ENCODE data around the gene BPHL.

Gene BPHL

DNA sequence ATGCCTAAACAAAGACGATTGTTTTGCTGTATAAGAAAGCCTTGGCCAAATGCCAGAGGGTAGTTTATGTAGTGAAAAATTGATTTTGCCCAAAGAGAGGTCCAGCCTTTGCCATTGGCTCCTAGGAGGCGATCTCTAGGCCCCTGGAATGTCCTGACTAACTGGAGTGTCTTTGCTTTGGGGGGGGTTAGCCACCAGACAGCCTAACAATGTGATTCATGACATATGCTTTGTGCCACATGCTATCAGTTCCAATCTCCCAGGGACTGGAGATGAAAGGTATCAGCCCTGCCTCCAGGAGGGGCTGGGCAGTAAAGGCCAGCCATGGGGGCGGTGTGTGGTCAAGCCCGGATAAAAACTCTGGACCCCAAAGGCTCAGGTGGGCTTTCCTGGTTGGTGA lies 71.5 kb downstream of the BPHL start:
- no peak overlapping the region for H3K4me3 ChIP-seq (ENCODE audit: low read length)
- DNase-seq (ENCODE audit: low read depth), result no peak
- TF ChIP-seq, protein P1, sequence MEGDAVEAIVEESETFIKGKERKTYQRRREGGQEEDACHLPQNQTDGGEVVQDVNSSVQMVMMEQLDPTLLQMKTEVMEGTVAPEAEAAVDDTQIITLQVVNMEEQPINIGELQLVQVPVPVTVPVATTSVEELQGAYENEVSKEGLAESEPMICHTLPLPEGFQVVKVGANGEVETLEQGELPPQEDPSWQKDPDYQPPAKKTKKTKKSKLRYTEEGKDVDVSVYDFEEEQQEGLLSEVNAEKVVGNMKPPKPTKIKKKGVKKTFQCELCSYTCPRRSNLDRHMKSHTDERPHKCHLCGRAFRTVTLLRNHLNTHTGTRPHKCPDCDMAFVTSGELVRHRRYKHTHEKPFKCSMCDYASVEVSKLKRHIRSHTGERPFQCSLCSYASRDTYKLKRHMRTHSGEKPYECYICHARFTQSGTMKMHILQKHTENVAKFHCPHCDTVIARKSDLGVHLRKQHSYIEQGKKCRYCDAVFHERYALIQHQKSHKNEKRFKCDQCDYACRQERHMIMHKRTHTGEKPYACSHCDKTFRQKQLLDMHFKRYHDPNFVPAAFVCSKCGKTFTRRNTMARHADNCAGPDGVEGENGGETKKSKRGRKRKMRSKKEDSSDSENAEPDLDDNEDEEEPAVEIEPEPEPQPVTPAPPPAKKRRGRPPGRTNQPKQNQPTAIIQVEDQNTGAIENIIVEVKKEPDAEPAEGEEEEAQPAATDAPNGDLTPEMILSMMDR (IDR thresholded peaks at IDR 0.05; ENCODE audit: insufficient read depth, low read depth, low read length, missing control alignments), result no peak

DNA sequence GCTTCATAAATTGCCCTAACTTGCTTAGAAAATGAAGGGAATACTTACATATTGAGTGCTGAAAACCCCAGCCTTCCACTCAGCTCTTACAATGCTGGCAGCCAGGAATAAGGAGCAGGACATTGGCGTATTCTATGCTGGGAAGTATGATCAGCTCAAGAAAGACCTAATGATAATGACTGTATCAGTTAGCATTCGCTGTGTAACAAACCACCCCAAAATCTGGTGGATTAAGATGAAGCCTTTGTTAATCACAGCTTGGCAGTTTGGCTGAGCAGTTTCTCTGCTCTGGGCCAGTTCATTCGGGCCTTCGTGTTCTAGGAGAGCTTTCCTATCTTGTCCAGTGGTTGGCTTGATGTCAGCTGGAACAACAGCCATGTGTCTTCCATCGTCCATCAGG lies 72.3 kb downstream of the BPHL start:
- DNase-seq (ENCODE audit: low read depth), result no peak
- H3K4me3 ChIP-seq (ENCODE audit: low read length), result no peak overlapping the region
- TF ChIP-seq, protein P1 (IDR thresholded peaks at IDR 0.05; ENCODE audit: insufficient read depth, low read depth, low read length, missing control alignments), result no peak

DNA sequence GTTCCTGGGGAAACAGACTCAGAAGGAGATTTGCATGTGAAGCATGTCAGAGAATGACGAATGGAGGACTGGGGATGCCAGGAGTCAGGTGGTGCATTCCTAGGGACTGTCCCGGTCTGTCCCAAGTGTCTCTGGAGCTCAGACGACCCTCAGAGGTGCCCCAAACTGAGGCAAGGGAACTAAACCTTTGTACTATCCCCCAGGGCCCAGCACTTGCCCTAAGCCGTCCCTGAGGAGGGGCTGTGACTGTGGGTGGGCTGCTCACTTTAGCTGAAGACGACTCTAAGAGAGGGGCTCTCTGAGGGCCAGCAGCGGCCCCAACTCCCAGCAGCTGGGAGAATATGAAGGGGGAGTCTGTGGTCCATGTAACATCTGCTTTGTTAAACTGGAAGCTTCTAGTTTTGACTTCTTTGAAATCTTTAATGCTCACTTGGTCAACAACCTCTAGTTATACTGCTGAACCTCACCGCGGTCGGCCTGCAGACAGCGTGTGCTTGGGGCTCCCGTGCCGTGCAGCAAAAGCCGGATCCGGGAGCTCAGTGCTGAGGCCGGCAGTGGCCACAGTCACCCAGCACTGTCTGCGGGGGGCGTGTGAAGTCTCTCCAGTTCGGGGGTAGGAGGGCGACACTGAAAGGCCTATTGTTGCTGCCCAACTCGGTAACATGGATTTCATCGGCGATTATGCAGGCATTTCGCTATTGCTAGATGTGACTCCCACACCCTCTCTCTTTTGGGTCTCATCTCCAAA lies 74.8 kb downstream of the BPHL start:
- no peak overlapping the region for H3K4me3 ChIP-seq (ENCODE audit: low read length)
- no peak for DNase-seq (ENCODE audit: low read depth)
- TF ChIP-seq, protein P1 (IDR thresholded peaks at IDR 0.05; ENCODE audit: insufficient read depth, low read depth, low read length, missing control alignments), result no peak

DNA sequence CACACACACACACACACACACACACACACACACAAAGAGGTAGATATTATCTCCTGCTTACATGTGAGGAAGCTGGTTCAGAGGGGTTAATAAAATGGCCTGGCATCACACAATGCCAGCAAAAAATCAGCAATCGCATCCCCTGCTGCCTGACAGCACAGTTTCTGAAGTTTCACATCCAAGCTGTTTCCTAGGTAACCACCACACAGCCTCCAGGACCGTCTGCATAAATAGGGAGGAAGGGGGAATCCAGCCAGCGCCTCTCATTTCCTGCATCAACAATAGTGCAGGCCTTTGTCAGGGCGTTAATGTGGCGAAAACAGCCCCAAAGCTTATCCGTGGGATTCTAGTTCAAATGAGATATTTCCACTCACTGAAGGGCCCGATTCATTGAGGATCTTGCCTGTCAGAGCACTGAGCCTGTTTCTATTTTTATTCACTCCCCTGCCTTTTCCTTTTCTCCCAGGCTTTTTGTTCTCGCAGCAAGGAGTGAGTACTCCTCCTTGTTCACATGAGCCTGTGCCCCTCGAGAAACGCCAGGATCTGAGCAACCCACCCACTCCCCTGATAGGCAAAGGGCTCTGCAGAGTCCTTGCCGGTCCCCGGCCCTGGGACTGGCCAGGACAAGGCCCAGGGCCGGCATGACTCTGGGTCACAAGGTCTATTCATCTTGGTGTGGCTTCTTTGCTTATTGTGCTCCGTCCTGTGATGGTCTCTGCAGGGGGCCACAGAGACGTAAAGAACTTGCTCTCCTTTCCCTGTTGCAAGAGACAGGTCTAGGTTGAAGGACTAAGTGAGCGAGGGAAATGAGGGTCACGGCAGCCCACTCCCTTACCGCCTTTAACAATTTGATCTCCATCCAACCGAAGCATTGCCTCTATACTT lies 76.3 kb downstream of the BPHL start:
- TF ChIP-seq, protein P1 (IDR thresholded peaks at IDR 0.05; ENCODE audit: insufficient read depth, low read depth, low read length, missing control alignments), result no peak
- no peak for DNase-seq (ENCODE audit: low read depth)
- H3K4me3 ChIP-seq (ENCODE audit: low read length), result no peak overlapping the region

DNA sequence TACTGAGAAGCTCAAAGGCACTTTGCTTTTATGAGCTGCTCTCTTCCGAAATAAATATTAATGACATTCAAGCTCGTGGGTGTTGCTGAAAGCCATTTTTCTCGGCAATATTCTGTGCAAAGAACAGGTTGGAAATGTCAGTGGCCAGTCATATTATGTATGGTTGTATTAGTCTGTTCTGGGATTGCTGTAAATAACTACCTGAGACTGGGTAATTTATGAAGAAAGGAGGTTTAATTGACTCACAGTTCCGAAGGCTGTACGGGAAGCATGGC lies 76.8 kb downstream of the BPHL start:
- TF ChIP-seq, protein P1 (IDR thresholded peaks at IDR 0.05; ENCODE audit: insufficient read depth, low read depth, low read length, missing control alignments), result no peak
- DNase-seq (ENCODE audit: low read depth), result no peak
- H3K4me3 ChIP-seq (ENCODE audit: low read length), result no peak overlapping the region

DNA sequence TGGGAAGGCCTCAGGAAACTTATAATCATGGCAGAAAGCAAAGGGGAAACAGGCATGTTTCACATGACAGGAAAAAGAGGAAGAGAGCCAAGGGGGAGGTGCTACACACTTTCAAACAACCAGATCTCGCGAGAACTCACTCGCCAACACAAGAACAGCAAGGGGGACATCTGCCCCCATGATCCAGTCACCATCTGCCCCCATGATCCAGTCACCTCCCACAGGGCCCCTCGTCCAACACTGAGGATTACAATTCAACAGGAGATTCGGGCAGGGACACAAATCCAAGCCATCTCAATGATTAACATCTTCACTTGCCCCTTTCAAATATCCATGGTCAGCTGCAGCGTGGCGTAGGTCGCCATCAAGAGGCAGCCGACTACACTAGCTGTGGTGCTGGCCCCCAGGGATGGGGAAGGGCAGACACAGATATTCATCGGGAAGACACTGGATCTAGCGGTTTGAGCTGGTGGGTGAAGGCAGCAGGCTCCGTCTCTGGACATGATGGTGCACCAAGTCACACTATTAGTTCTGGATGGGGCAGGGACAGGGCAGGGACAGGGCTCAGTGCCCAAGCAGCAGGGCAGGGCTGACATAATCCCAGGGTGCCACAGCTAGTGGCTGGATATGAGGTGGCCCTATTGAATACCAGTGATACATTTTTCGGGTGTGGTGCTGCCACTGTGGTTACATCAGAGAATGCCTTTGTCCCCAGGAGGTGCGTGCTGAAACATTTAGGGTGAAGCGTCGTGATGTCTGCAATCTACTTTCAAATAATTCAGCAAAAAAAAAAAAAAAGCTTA lies 77.4 kb downstream of the BPHL start:
- TF ChIP-seq, protein P1 (IDR thresholded peaks at IDR 0.05; ENCODE audit: insufficient read depth, low read depth, low read length, missing control alignments), result no peak
- no peak overlapping the region for H3K4me3 ChIP-seq (ENCODE audit: low read length)
- DNase-seq (ENCODE audit: low read depth), result no peak

All from epithelial cell of esophagus (primary cell).